Skeletal muscle tissue (tissue), 4 donors: ENCODE results near the gene SSRP1. TPM values are rescaled to one million over a fixed set of nuclear protein-coding genes. Genes with fewer than 3 reads are reported as not detected.

Experiments used
- H3K27ac ChIP-seq: one replicate; pipeline ENCODE4 v1.7.0; 2013; ENCODE audit warnings: mild to moderate bottlenecking, low read depth, low read length, inconsistent platforms
- H3K27me3 ChIP-seq, 3 donors: one replicate each; pipeline ENCODE4 v1.7.0; 2013; ENCODE audit warnings: low read length in 3 of 3; ENCODE audit not compliant: control insufficient read depth in 3 of 3, insufficient read depth in 3 of 3
- H3K36me3 ChIP-seq, 3 donors: one replicate each; pipeline ENCODE4 v1.7.0; 2013; ENCODE audit warnings: low read length in 3 of 3; ENCODE audit not compliant: control insufficient read depth in 3 of 3, insufficient read depth in 3 of 3
- H3K4me1 ChIP-seq, 3 donors: one replicate each; pipeline ENCODE4 v1.7.0; 2013; ENCODE audit warnings: low read length in 3 of 3, mild to moderate bottlenecking in 3 of 3; ENCODE audit not compliant: control insufficient read depth in 3 of 3, insufficient read depth in 3 of 3
- H3K4me3 ChIP-seq, 3 donors: one replicate each; pipeline ENCODE4 v1.7.0; 2013; ENCODE audit warnings: low read length in 3 of 3
- H3K9ac ChIP-seq, 3 donors: one replicate each; pipeline ENCODE4 v1.7.0; 2013; ENCODE audit warnings: low read length in 3 of 3, mild to moderate bottlenecking in 3 of 3, moderate library complexity in 2 of 3, low read depth in 1 of 3
- H3K9me3 ChIP-seq, 3 donors: one replicate each; pipeline ENCODE4 v1.7.0; 2013; ENCODE audit warnings: low read length in 3 of 3; ENCODE audit not compliant: control insufficient read depth in 3 of 3
- total RNA-seq: library from RNA; depleted of rRNA; stranded (reverse); fragments of >200 nt; gene quantifications from one replicate; pipeline ENCODE4 v1.2.3, GENCODE V29; 2014
- donor health status: Osteomylitis.

SSRP1 gene
- total RNA-seq, 1 donor from 2014 or later, result 38.6 TPM

DNA sequence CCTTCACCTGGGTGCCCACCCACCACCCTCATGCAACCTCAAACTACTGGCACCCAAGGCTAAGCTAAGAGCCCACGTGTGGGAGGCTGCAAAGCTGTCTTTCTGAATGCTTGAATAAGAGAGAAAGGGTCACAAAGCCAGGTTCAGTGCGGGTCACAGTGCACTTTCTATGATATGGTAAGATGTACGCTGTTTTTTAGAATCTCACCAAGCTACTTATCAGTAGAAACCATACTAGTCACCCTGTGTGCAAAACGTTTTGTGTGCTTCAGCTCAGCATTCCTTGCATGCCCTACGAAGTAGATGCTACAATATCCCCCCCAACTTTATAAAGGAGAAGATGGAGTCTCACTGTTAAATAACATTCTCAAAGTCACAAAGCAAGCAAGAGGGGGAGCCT, 17.3 kb upstream of the SSRP1 start:
- Histone ChIP-seq H3K27ac (no peak overlapping the region), H3K4me3 (no peak overlapping the region), H3K36me3 (no peaks in the 10 kb centered on the region), H3K27me3 (no peaks in the 10 kb centered on the region), H3K9ac (no peak overlapping the region), H3K4me1 (peaks cover 15 to 23% (median 18%) of the 10 kb centered on the region in 3 donors), H3K9me3 (no peaks in the 10 kb centered on the region)

- Histone ChIP-seq H3K27ac (no peak overlapping the region), H3K9me3 (no peaks in the 10 kb centered on the region), H3K4me3 (peak overlapping the region in 2 of 3 donors; percentile 35 to 48), H3K9ac (peak overlapping the region in 2 of 3 donors; percentile 4 to 25), H3K36me3 (no peaks in the 10 kb centered on the region), H3K27me3 (no peaks in the 10 kb centered on the region), H3K4me1 (peaks cover 6 to 13% (median 12%) of the 10 kb centered on the region in 3 donors)
Measured at GRCh38 chr11:57349491-57350274, 14.0 kb upstream of the SSRP1 start.

- no peak overlapping the region for H3K4me3 ChIP-seq
- H3K27ac ChIP-seq, result no peak overlapping the region
- H3K9me3 ChIP-seq, result no peaks in the 10 kb centered on the region
- no peak overlapping the region for H3K9ac ChIP-seq
- H3K4me1 ChIP-seq, result peaks cover 3 to 11% (median 10%) of the 10 kb centered on the region in 3 donors
- no peaks in the 10 kb centered on the region for H3K36me3 ChIP-seq
- no peaks in the 10 kb centered on the region for H3K27me3 ChIP-seq
Measured at GRCh38 chr11:57348636-57349313, 13.1 kb upstream of the SSRP1 start.

- no peaks in the 10 kb centered on the region for H3K9me3 ChIP-seq
- peaks cover 3 to 11% (median 10%) of the 10 kb centered on the region in 3 donors for H3K4me1 ChIP-seq
- H3K27me3 ChIP-seq, result no peaks in the 10 kb centered on the region
- H3K4me3 ChIP-seq, result no peak overlapping the region
- peak overlapping the region in 1 of 3 donors; percentile 25 for H3K9ac ChIP-seq
- H3K27ac ChIP-seq, result no peak overlapping the region
- H3K36me3 ChIP-seq, result no peaks in the 10 kb centered on the region
Measured at GRCh38 chr11:57348052-57348451, 12.4 kb upstream of the SSRP1 start.

- no peaks in the 10 kb centered on the region for H3K9me3 ChIP-seq
- peaks cover 3 to 11% (median 10%) of the 10 kb centered on the region in 3 donors for H3K4me1 ChIP-seq
- no peak overlapping the region for H3K27ac ChIP-seq
- H3K36me3 ChIP-seq, result no peaks in the 10 kb centered on the region
- no peak overlapping the region for H3K4me3 ChIP-seq
- no peaks in the 10 kb centered on the region for H3K27me3 ChIP-seq
- no peak overlapping the region for H3K9ac ChIP-seq
Measured at GRCh38 chr11:57347336-57347735, 11.6 kb upstream of the SSRP1 start.

- no peak overlapping the region for H3K4me3 ChIP-seq
- peak overlapping the region in 1 of 3 donors; percentile 16 for H3K9ac ChIP-seq
- H3K27ac ChIP-seq, result no peak overlapping the region
- H3K27me3 ChIP-seq, result no peaks in the 10 kb centered on the region
- H3K36me3 ChIP-seq, result no peaks in the 10 kb centered on the region
- no peaks in the 10 kb centered on the region for H3K9me3 ChIP-seq
- H3K4me1 ChIP-seq, result peaks cover 3 to 11% (median 10%) of the 10 kb centered on the region in 3 donors
Measured at GRCh38 chr11:57345555-57346211, 10.0 kb upstream of the SSRP1 start.

DNA sequence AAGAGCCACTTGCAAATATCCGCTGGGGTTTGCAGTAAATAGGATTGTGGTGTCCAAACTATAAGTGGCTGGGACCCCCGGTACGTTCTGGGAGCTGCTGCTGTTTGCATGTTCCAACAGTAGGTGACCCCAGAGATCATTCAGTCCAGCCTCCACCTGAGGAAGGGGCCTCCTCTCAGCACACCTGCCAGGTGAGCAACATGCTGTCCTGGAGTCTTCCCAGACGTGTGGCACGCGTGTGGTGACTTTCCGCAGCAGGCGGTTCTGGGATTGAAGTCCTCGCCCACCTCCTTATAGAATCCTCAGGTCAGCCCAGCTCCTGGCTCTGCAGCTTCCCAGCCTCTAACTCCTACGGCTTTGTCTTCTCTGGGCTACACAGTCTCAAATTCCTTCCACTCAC, 9.1 kb upstream of the SSRP1 start:
- H3K27ac ChIP-seq, result no peak overlapping the region
- H3K9me3 ChIP-seq, result no peaks in the 10 kb centered on the region
- H3K4me1 ChIP-seq, result peaks cover 3 to 12% (median 9%) of the 10 kb centered on the region in 3 donors
- H3K4me3 ChIP-seq, result no peak overlapping the region
- H3K27me3 ChIP-seq, result no peaks in the 10 kb centered on the region
- H3K9ac ChIP-seq, result peak overlapping the region in 1 of 3 donors; percentile 21
- no peaks in the 10 kb centered on the region for H3K36me3 ChIP-seq

GRCh38 chr11:57343825-57344224, 8.1 kb upstream of the SSRP1 start:
- H3K4me1 ChIP-seq, result peaks cover 0 to 8% (median 4%) of the 10 kb centered on the region in 3 donors
- H3K27me3 ChIP-seq, result no peaks in the 10 kb centered on the region
- no peaks in the 10 kb centered on the region for H3K36me3 ChIP-seq
- no peak overlapping the region for H3K9ac ChIP-seq
- H3K4me3 ChIP-seq, result no peak overlapping the region
- no peaks in the 10 kb centered on the region for H3K9me3 ChIP-seq
- H3K27ac ChIP-seq, result no peak overlapping the region

DNA sequence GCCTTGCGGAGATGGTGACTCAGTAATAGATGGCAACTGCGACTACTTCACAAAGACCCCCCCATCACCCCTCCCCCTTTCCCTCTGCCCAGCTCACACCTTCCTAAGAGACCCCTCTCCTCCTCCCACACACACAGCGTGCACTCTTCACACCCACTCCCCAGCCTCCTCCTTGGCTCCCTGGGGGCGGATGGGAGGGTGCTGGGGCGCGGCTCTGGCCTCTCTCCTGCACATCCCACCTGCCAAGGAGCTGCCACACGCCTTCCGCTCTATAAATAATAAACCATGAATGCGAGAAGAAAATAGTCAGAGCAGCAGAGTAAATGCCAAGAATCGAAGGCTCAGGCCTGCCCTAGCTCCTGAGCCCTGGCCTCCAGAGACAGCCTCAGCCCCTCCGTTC, 7.0 kb upstream of the SSRP1 start:
- Histone ChIP-seq H3K27ac (no peak overlapping the region), H3K9me3 (no peaks in the 10 kb centered on the region), H3K4me3 (no peak overlapping the region), H3K4me1 (peaks cover 0 to 5% (median 4%) of the 10 kb centered on the region in 3 donors), H3K27me3 (no peaks in the 10 kb centered on the region), H3K36me3 (no peaks in the 10 kb centered on the region), H3K9ac (no peak overlapping the region)
